ENCODE measurements around the gene DIABLO.
"Not testable (repeated sequence)": the region's sequence is repeated elsewhere in the genome, so short reads cannot be mapped to it uniquely, and the experiment has no call there.

Gene DIABLO

DNA sequence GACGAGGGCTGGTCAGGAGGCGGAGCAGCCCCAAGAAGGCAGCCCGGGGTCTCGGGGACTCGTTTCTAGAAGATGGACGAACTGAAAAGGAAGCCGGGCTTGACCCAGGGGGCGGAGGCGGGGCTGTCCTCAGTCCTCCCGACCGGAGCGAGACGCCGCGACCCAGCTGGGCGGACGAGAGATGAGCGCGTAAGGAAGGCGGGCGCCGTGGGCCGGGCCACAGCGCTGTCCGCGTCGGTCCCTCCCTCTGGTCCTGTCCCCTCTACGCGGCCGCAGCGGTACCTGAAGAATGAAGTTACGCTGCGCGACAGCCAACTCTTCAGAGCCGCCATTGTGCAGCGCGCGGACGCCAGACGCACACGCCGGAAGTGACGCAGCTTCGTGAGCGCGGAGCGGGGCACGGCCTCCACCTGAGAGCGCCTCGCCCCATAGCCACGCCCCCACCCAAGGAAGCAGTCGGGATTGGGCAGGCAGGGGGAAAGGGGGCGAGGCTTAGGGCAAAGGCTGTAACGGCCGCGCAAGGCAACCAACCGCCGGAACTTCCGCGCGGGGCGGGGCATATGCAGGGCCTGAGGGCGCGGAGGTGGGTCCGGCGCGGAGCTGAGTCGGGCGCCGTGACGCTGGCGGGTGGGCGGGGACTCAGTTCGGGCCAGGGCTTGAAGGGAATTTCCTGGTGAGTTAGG is at the start of gene DIABLO:
Gene DIABLO (minus strand): TSS at position 370 of the 683 bp plus-strand sequence. CDS start 38 bp downstream, at position 332.
- Histone ChIP-seq H3K9ac (ENCODE audit: low read length in 5 of 5) (peak within 1 kb of the TSS; percentile 68 to 92 (median 90)), H3K27me3 (ENCODE audit: control insufficient read depth in 5 of 5, insufficient read depth in 4 of 5, low read length in 5 of 5) (no peaks in the 10 kb centered on the region), H3K36me3 (ENCODE audit: control insufficient read depth in 5 of 5, insufficient read depth in 5 of 5, low read length in 5 of 5) (peaks cover 18 to 42% (median 20%) of the 10 kb centered on the region in 5 donors), H3K4me1 (ENCODE audit: control insufficient read depth in 5 of 5, insufficient read depth in 5 of 5, low read length in 5 of 5) (peaks cover 2 to 23% (median 19%) of the 10 kb centered on the region in 5 donors), H3K9me3 (ENCODE audit: control insufficient read depth in 5 of 5, low read length in 5 of 5) (no peaks in the 10 kb centered on the region), H3K4me3 (ENCODE audit: low read depth in 1 of 5, low read length in 5 of 5) (peak within 1 kb of the TSS; percentile 63 to 99 (median 88)), H3K27ac (ENCODE audit: low read depth, low read length) (peak within 1 kb of the TSS; percentile 82)

DNA sequence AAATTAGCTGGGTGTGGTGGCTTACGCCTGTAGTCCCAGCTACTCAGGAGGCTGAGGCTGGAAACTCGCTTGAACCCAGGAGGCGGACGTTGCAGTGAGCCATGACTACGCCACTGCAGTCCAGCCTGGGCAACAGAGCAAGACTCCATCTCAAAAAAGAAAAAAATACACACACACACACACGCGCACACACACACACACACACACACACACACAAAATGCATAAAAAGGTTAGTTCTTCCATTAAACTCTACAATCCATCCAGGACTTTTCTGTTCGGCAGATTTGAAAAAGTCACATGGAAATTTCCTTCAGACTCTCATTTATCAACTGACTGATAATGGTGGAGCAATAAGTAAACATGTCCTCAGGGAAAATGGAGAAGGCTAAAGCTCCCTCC is 49.6 kb upstream of the DIABLO start:
- Histone ChIP-seq H3K4me3 (ENCODE audit: low read depth in 1 of 5, low read length in 5 of 5) (no peak overlapping the region), H3K4me1 (ENCODE audit: control insufficient read depth in 5 of 5, insufficient read depth in 5 of 5, low read length in 5 of 5) (no peaks in the 10 kb centered on the region), H3K9ac (ENCODE audit: low read length in 5 of 5) (no peak overlapping the region), H3K36me3 (ENCODE audit: control insufficient read depth in 5 of 5, insufficient read depth in 5 of 5, low read length in 5 of 5) (peaks cover 18 to 54% (median 47%) of the 10 kb centered on the region in 5 donors), H3K9me3 (ENCODE audit: control insufficient read depth in 5 of 5, low read length in 5 of 5) (no peaks in the 10 kb centered on the region), H3K27me3 (ENCODE audit: control insufficient read depth in 5 of 5, insufficient read depth in 4 of 5, low read length in 5 of 5) (no peaks in the 10 kb centered on the region), H3K27ac (ENCODE audit: low read depth, low read length) (no peak overlapping the region)

DNA sequence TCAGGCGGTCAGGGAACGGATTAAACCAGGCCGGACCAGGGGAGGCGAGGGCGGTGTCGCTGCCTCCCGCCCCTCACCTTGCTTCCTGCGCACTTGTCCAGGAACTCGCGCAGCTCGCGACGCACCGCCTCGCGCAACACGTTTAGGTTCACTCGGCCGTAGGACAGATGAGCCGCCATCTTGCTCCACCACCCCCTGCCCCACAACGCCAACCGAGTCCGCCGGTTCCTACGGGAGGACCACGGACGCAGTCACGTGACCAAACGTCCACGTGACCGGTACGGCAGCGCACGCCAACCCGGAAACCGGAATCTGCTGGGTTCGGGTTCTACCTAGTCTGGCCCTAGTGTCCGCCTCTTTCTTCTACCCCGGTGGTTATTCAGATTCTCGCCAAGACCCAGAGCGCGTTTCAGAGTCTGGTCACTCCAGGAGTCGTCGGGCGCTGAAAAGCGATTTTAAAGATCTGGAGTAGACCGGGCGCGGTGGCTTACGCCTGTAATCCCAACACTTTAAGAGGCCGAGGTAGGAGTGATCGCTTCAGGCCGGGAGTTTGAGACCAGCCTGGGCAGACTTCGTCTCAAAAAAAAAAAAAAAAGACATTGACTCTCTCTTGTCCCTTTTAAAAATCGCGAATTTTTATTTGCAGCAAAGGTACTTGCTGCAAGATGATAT is 40.5 kb upstream of the DIABLO start, which contains the start of gene VPS33A:
Gene VPS33A (minus strand): TSS at position 265 of the 672 bp plus-strand sequence. CDS start 86 bp downstream, at position 179.
- H3K27me3 ChIP-seq (ENCODE audit: control insufficient read depth in 5 of 5, insufficient read depth in 4 of 5, low read length in 5 of 5) = no peaks in the 10 kb centered on the region
- peaks cover 0 to 21% (median 21%) of the 10 kb centered on the region in 5 donors for H3K4me1 ChIP-seq (ENCODE audit: control insufficient read depth in 5 of 5, insufficient read depth in 5 of 5, low read length in 5 of 5)
- peak within 1 kb of the TSS; percentile 81 to 95 (median 94) for H3K9ac ChIP-seq (ENCODE audit: low read length in 5 of 5)
- peaks cover 7 to 24% (median 12%) of the 10 kb centered on the region in 5 donors for H3K36me3 ChIP-seq (ENCODE audit: control insufficient read depth in 5 of 5, insufficient read depth in 5 of 5, low read length in 5 of 5)
- peak within 1 kb of the TSS; percentile 76 for H3K27ac ChIP-seq (ENCODE audit: low read depth, low read length)
- peak within 1 kb of the TSS; percentile 92 to 99 (median 97) for H3K4me3 ChIP-seq (ENCODE audit: low read depth in 1 of 5, low read length in 5 of 5)
- H3K9me3 ChIP-seq (ENCODE audit: control insufficient read depth in 5 of 5, low read length in 5 of 5) = no peaks in the 10 kb centered on the region

DNA sequence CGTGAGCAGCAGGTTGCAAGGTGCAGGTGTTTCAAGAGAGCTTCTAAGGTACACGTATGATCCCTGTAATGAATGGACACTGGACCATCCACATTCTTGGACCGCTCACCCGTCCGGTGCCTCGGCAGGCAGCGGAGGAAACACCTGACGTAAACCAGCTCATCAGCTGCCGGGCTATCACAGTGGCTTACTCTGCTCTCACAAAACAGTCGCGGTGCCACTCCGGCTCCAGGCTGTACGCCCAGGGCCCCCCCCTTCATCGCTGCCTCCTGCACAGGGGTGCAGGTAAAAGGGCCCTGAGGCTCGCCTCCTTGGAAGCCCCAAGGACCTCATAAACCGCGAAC is 40.0 kb upstream of the DIABLO start:
- H3K27ac ChIP-seq (ENCODE audit: low read depth, low read length) = peak overlapping the region; percentile 76
- H3K9me3 ChIP-seq (ENCODE audit: control insufficient read depth in 5 of 5, low read length in 5 of 5) = no peaks in the 10 kb centered on the region
- H3K4me1 ChIP-seq (ENCODE audit: control insufficient read depth in 5 of 5, insufficient read depth in 5 of 5, low read length in 5 of 5) = peaks cover 0 to 21% (median 21%) of the 10 kb centered on the region in 5 donors
- peak overlapping the region; percentile 39 to 95 (median 94) for H3K9ac ChIP-seq (ENCODE audit: low read length in 5 of 5)
- no peaks in the 10 kb centered on the region for H3K27me3 ChIP-seq (ENCODE audit: control insufficient read depth in 5 of 5, insufficient read depth in 4 of 5, low read length in 5 of 5)
- peak overlapping the region; percentile 92 to 99 (median 97) for H3K4me3 ChIP-seq (ENCODE audit: low read depth in 1 of 5, low read length in 5 of 5)
- H3K36me3 ChIP-seq (ENCODE audit: control insufficient read depth in 5 of 5, insufficient read depth in 5 of 5, low read length in 5 of 5) = peaks cover 12 to 24% (median 15%) of the 10 kb centered on the region in 5 donors

GRCh38 chr12:122265476-122265875 is 39.6 kb upstream of the DIABLO start:
- no peaks in the 10 kb centered on the region for H3K9me3 ChIP-seq (ENCODE audit: control insufficient read depth in 5 of 5, low read length in 5 of 5)
- H3K4me3 ChIP-seq (ENCODE audit: low read depth in 1 of 5, low read length in 5 of 5) = peak overlapping the region; percentile 92 to 99 (median 97)
- peaks cover 12 to 28% (median 18%) of the 10 kb centered on the region in 5 donors for H3K36me3 ChIP-seq (ENCODE audit: control insufficient read depth in 5 of 5, insufficient read depth in 5 of 5, low read length in 5 of 5)
- peak overlapping the region; percentile 39 to 95 (median 94) for H3K9ac ChIP-seq (ENCODE audit: low read length in 5 of 5)
- H3K4me1 ChIP-seq (ENCODE audit: control insufficient read depth in 5 of 5, insufficient read depth in 5 of 5, low read length in 5 of 5) = peaks cover 0 to 21% (median 21%) of the 10 kb centered on the region in 5 donors
- no peaks in the 10 kb centered on the region for H3K27me3 ChIP-seq (ENCODE audit: control insufficient read depth in 5 of 5, insufficient read depth in 4 of 5, low read length in 5 of 5)
- H3K27ac ChIP-seq (ENCODE audit: low read depth, low read length) = peak overlapping the region; percentile 76

DNA sequence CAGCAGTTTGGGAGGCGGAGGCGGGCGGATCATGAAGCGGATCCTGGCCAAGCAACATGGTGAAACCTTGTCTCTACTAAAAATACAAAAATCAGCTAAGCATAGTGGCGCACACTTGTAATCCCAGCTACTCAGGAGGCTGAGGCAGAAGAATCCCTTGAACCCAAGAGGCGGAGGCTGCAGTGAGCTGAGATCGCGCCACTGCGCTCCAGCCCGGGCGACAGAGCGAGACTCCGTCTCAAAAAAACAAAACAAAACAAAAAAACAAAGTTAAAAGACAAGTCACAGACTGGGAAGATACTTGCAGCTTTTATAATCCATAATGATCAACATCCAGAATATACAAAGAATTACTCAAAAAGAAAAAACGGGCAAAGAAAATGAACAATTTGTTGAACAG is 34.9 kb upstream of the DIABLO start:
- H3K9ac ChIP-seq (ENCODE audit: low read length in 5 of 5); H3K27ac ChIP-seq (ENCODE audit: low read depth, low read length); H3K27me3 ChIP-seq (ENCODE audit: control insufficient read depth in 5 of 5, insufficient read depth in 4 of 5, low read length in 5 of 5); H3K4me3 ChIP-seq (ENCODE audit: low read depth in 1 of 5, low read length in 5 of 5); H3K9me3 ChIP-seq (ENCODE audit: control insufficient read depth in 5 of 5, low read length in 5 of 5): not testable (repeated sequence)
- Histone ChIP-seq H3K4me1 (ENCODE audit: control insufficient read depth in 5 of 5, insufficient read depth in 5 of 5, low read length in 5 of 5) (peaks cover 0 to 11% (median 9%) of the 10 kb centered on the region in 5 donors), H3K36me3 (ENCODE audit: control insufficient read depth in 5 of 5, insufficient read depth in 5 of 5, low read length in 5 of 5) (peaks cover 21 to 70% (median 52%) of the 10 kb centered on the region in 5 donors)

GRCh38 chr12:122258939-122259338 is 33.1 kb upstream of the DIABLO start:
- peaks cover 20 to 70% (median 52%) of the 10 kb centered on the region in 5 donors for H3K36me3 ChIP-seq (ENCODE audit: control insufficient read depth in 5 of 5, insufficient read depth in 5 of 5, low read length in 5 of 5)
- not testable (repeated sequence) for H3K4me1 ChIP-seq (ENCODE audit: control insufficient read depth in 5 of 5, insufficient read depth in 5 of 5, low read length in 5 of 5); H3K4me3 ChIP-seq (ENCODE audit: low read depth in 1 of 5, low read length in 5 of 5); H3K9me3 ChIP-seq (ENCODE audit: control insufficient read depth in 5 of 5, low read length in 5 of 5); H3K27ac ChIP-seq (ENCODE audit: low read depth, low read length); H3K9ac ChIP-seq (ENCODE audit: low read length in 5 of 5); H3K27me3 ChIP-seq (ENCODE audit: control insufficient read depth in 5 of 5, insufficient read depth in 4 of 5, low read length in 5 of 5)

GRCh38 chr12:122258462-122258861 is 32.6 kb upstream of the DIABLO start:
- not testable (repeated sequence) for H3K27ac ChIP-seq (ENCODE audit: low read depth, low read length); H3K9ac ChIP-seq (ENCODE audit: low read length in 5 of 5); H3K4me1 ChIP-seq (ENCODE audit: control insufficient read depth in 5 of 5, insufficient read depth in 5 of 5, low read length in 5 of 5); H3K4me3 ChIP-seq (ENCODE audit: low read depth in 1 of 5, low read length in 5 of 5); H3K27me3 ChIP-seq (ENCODE audit: control insufficient read depth in 5 of 5, insufficient read depth in 4 of 5, low read length in 5 of 5); H3K9me3 ChIP-seq (ENCODE audit: control insufficient read depth in 5 of 5, low read length in 5 of 5)
- H3K36me3 ChIP-seq (ENCODE audit: control insufficient read depth in 5 of 5, insufficient read depth in 5 of 5, low read length in 5 of 5) = peaks cover 16 to 70% (median 52%) of the 10 kb centered on the region in 5 donors

DNA sequence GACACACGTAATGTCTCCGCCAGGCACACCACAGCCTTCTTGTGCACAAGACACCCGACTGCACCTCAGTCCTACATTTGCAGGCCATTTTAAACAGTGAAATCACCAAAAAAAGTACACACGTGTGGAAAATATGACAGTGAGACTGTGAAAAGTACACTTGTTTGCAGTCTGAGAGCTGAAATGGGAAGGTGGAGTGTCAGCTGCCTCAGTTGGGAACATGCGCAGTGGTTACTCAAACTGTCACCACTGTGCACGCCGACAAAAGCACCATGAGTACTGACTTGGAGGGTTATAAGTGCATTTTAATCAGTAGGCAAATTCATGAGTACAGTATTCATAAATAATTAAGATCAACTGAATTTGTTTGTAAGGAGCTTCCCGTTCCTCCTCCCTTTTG is 24.7 kb upstream of the DIABLO start:
- H3K36me3 ChIP-seq (ENCODE audit: control insufficient read depth in 5 of 5, insufficient read depth in 5 of 5, low read length in 5 of 5) = peaks cover 5 to 43% (median 31%) of the 10 kb centered on the region in 5 donors
- no peak overlapping the region for H3K4me3 ChIP-seq (ENCODE audit: low read depth in 1 of 5, low read length in 5 of 5)
- no peak overlapping the region for H3K9ac ChIP-seq (ENCODE audit: low read length in 5 of 5)
- H3K9me3 ChIP-seq (ENCODE audit: control insufficient read depth in 5 of 5, low read length in 5 of 5) = no peaks in the 10 kb centered on the region
- H3K27me3 ChIP-seq (ENCODE audit: control insufficient read depth in 5 of 5, insufficient read depth in 4 of 5, low read length in 5 of 5) = no peaks in the 10 kb centered on the region
- no peak overlapping the region for H3K27ac ChIP-seq (ENCODE audit: low read depth, low read length)
- H3K4me1 ChIP-seq (ENCODE audit: control insufficient read depth in 5 of 5, insufficient read depth in 5 of 5, low read length in 5 of 5) = peaks cover 0 to 5% (median 0%) of the 10 kb centered on the region in 5 donors

- no peak overlapping the region for H3K9ac ChIP-seq (ENCODE audit: low read length in 5 of 5)
- no peak overlapping the region for H3K27ac ChIP-seq (ENCODE audit: low read depth, low read length)
- peaks cover 5 to 43% (median 31%) of the 10 kb centered on the region in 5 donors for H3K36me3 ChIP-seq (ENCODE audit: control insufficient read depth in 5 of 5, insufficient read depth in 5 of 5, low read length in 5 of 5)
- H3K9me3 ChIP-seq (ENCODE audit: control insufficient read depth in 5 of 5, low read length in 5 of 5) = no peaks in the 10 kb centered on the region
- H3K4me1 ChIP-seq (ENCODE audit: control insufficient read depth in 5 of 5, insufficient read depth in 5 of 5, low read length in 5 of 5) = peaks cover 0 to 5% (median 0%) of the 10 kb centered on the region in 5 donors
- H3K27me3 ChIP-seq (ENCODE audit: control insufficient read depth in 5 of 5, insufficient read depth in 4 of 5, low read length in 5 of 5) = no peaks in the 10 kb centered on the region
- no peak overlapping the region for H3K4me3 ChIP-seq (ENCODE audit: low read depth in 1 of 5, low read length in 5 of 5)
These were observed 24.2 kb upstream of the DIABLO start for GRCh38 chr12:122250047-122250446.

Data from subcutaneous abdominal adipose tissue (tissue), 5 donors.